IPS-NIHi11 (cell line): ENCODE results near the gene ABI2.
"Not testable (repeated sequence)": the region's sequence is repeated elsewhere in the genome, so short reads cannot be mapped to it uniquely, and the experiment has no call there.

Experiments used
- DNase-seq: peaks from one replicate; pipeline ENCODE4 v3.0.0; 2012; ENCODE audit warnings: mixed read lengths, low spot score

ABI2 gene

GRCh38 chr2:203359450-203359849 is 31.3 kb downstream of the ABI2 start:
- no peak for DNase-seq

GRCh38 chr2:203360833-203361430 is 32.7 kb downstream of the ABI2 start:
- no peak for DNase-seq

DNA sequence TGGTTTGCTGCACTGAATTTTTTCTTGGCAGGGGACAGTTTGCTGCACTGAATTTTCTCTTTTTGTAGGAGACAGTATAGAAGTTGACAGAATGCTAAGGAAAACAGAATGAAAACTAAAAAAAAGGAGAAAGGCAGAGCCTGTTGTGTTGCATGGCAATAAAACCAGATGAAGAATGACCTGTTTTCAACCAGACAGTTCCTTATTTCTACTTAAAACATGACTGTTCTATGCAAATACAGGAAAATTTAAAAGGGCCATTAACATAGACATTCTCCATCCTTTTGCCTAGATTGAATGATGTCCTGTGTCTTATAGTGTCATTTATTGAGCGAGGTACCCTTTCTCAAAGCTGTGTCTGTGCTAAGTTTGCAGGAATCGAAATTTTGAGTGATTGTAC is 33.3 kb downstream of the ABI2 start:
- DNase-seq: no peak

DNA sequence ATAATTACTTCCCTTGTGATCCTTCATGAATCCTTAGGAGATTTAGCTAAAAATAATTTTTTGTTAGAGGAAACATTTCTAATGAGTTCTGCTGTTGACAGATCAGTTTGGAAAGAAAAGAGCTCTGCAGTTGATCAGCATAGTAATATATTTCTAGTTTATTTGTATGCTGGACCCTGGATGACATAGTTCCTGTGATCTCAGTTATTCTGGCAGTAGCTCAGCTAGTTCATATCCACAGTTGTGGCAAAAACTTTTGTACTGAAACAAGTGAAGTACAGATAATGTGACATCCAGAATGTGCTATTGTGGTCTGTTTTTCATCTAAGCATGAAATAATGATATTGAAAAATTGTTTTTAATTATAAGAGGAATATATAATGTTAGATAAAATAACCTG is 33.7 kb downstream of the ABI2 start:
- DNase-seq: no peak

- no peak for DNase-seq
Measured at GRCh38 chr2:203366639-203367466, 38.7 kb downstream of the ABI2 start.

DNA sequence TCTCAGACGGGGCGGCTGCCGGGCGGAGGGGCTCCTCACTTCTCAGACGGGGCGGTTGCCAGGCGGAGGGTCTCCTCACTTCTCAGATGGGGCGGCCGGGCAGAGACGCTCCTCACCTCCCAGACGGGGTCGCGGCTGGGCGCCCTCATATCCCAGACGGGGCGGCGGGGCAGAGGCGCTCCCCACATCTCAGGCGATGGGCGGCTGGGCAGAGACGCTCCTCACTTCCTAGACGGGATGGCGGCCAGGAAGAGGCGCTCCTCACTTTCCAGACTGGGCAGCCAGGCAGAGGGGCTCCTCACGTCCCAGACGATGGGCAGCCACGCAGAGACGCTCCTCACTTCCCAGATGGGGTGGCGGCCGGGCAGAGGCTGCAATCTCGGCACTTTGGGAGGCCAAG is 44.5 kb downstream of the ABI2 start:
- not testable (repeated sequence) for DNase-seq

DNA sequence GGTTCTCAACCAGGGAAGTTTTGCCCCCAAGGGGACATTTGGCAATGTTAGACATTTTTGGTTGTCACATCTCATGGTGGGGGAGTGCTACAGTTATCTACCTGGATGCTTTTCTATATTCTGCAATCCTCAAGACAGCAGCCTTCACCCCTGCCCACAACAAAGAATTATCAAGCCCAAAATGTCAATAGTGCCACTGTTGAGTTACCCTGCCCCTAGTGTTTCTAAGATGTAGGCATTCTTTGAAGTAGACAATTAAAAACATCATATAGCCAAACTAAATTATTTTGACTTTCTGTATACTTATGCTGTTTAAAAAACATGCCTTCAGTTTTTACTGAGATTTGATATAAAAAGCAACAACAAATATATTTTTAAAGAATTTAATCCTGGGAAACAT is 48.0 kb downstream of the ABI2 start:
- DNase-seq: no peak

DNA sequence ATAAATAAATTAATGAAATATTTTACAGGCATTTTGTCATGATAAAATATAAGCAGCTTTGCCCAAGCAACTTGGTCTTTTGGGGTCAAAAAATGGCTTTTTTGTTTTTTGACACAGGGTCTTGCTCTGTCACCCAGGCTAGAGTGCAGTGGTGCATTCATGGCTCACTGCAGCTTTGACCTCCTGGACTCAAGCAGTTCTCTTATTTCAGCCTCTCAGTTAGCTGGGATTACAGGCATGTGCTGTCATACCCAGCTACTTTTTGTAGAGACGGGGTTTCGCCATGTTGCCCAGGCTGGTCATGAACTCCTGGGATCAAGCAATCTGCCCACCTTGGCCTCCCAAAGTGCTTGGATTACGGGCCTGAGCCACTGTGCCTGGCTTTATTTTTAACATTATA is 51.0 kb downstream of the ABI2 start:
- no peak for DNase-seq

DNA sequence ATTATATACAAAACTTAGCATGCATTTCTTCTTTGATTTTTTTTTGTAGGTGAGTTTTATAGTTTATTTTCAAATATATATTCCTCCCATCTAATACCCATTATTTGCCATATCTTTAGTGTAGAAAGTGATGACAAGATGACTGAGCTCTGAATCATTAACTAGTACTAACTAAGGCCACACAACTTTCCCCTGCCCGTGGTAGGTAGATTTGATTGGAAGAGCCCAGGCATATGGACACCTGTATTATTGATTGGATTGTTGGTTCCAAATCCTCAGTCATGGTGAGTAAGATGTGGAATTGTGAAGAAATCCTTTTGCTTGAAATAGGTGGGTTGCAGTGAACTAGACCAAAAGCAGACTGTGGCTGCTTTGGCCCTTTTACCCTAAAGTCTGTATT is 54.8 kb downstream of the ABI2 start:
- no peak for DNase-seq

- not testable (repeated sequence) for DNase-seq
Measured at GRCh38 chr2:203388153-203388552, 60.0 kb downstream of the ABI2 start.

- peak; percentile 39 for DNase-seq
Measured at GRCh38 chr2:203394519-203395227, 66.5 kb downstream of the ABI2 start.

GRCh38 chr2:203395858-203396257 is 67.7 kb downstream of the ABI2 start:
- no peak for DNase-seq

- peak; percentile 73 for DNase-seq
Measured at GRCh38 chr2:203396667-203397066, 68.5 kb downstream of the ABI2 start.

GRCh38 chr2:203399031-203399430 is 70.8 kb downstream of the ABI2 start:
- no peak for DNase-seq

GRCh38 chr2:203400805-203401585 is 72.8 kb downstream of the ABI2 start:
- DNase-seq: no peak

GRCh38 chr2:203404996-203405395 is 76.8 kb downstream of the ABI2 start:
- DNase-seq: no peak

GRCh38 chr2:203407496-203407895 is 79.3 kb downstream of the ABI2 start:
- no peak for DNase-seq

DNA sequence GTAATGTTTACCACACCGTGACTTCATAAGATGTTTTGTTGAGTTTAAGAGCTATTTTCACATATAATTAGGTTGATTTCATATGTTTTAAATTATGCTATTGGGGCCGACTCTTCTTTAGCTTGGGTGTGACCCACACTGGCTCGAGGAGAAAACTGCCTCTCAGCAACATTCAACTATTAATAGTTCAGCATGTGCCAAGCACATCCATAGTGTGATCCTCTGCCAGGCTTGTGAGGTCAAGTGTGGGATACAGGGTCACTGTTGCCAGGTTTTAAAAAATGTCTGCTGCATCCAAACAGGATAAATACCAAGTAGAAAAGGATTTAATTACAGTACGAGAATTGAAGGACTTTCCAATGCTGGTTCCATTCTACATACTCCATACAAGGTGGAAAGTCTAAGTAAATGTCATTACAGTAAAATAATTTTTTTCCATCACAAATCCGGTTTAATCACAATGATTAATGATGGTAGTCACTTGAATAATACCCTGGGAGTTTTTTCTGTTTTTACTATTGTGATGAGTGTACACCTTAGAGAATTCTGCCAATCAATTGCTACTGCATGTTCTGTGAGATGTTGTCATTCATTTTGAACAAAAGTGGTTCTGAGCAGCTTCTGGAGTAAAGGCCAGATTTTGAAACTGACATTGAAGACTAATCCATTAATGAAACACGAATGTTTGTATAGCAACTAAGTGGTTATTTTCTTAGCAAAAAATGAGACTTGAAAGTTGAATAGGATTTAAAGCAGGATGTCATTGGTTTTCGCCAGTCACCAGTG is 84.5 kb downstream of the ABI2 start:
- no peak for DNase-seq

DNA sequence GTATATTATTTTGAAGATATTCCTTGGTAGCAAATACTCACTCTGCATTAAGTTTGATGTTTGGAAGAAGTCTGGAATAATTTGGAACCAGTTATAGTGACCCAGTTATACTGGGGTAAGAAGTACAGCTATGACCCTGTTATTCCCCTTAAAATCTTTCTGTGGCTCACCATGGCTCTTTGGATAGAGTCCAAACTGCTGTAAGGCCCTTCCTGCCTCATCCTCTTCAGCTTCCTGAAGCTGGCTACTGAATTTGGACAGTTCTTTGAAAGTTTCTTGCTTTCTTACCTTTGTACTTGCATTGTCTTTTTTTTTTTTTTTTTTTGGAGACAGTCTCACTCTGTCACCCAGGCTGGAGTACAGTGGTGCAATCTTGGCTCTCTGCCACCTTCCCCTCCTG is 85.6 kb downstream of the ABI2 start:
- no peak for DNase-seq

- DNase-seq: no peak
Measured at GRCh38 chr2:203418271-203418670, 90.1 kb downstream of the ABI2 start.

DNA sequence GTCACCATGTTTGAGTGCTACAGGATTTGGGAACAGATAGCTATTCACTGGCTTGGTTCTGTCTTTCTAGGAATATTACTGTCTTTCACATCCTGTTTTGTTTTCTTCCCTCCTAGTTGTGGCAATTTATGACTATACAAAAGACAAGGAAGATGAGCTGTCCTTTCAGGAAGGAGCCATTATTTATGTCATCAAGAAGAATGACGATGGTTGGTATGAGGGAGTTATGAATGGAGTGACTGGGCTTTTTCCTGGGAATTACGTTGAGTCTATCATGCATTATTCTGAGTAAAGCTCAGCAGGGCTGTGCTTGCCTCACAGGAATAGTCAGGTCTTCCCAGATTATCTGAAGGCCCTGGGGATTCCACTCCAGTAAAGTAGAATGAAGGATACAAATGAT is 98.9 kb downstream of the ABI2 start:
- no peak for DNase-seq

- DNase-seq: not testable (repeated sequence)
Measured at GRCh38 chr2:203429643-203430042, 101.4 kb downstream of the ABI2 start.
